ENCODE data around the gene SDHC.
"Not testable (repeated sequence)": the region's sequence is repeated elsewhere in the genome, so short reads cannot be mapped to it uniquely, and the experiment has no call there.

The SDHC gene

GRCh38 chr1:161307230-161307768 is 6.9 kb upstream of the SDHC start:
- in situ Hi-C loops (cut with MboI; ENCODE audit: low pct_unique_long_range_greater_than_20kb, low sequenced_read_pairs, unreplicated experiment): no loop called here
- no peak for DNase-seq (ENCODE audit: low spot score)
- TF ChIP-seq, protein P1, sequence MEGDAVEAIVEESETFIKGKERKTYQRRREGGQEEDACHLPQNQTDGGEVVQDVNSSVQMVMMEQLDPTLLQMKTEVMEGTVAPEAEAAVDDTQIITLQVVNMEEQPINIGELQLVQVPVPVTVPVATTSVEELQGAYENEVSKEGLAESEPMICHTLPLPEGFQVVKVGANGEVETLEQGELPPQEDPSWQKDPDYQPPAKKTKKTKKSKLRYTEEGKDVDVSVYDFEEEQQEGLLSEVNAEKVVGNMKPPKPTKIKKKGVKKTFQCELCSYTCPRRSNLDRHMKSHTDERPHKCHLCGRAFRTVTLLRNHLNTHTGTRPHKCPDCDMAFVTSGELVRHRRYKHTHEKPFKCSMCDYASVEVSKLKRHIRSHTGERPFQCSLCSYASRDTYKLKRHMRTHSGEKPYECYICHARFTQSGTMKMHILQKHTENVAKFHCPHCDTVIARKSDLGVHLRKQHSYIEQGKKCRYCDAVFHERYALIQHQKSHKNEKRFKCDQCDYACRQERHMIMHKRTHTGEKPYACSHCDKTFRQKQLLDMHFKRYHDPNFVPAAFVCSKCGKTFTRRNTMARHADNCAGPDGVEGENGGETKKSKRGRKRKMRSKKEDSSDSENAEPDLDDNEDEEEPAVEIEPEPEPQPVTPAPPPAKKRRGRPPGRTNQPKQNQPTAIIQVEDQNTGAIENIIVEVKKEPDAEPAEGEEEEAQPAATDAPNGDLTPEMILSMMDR (IDR thresholded peaks at IDR 0.05; ENCODE audit: extremely low read depth, insufficient read depth, missing control alignments): no peak

- DNase-seq (ENCODE audit: low spot score): no peak
- in situ Hi-C loops (cut with MboI; ENCODE audit: low pct_unique_long_range_greater_than_20kb, low sequenced_read_pairs, unreplicated experiment): no loop called here
Observed at GRCh38 chr1:161307892-161308638, 6.1 kb upstream of the SDHC start.

GRCh38 chr1:161309868-161310267 is 4.3 kb upstream of the SDHC start, which contains the start of gene MPZ:
Gene MPZ, minus strand, starts transcription at chr1:161309968. Its CDS starts 63 bp downstream, at chr1:161309905.
- DNase-seq (ENCODE audit: low spot score): no peak
- TF ChIP-seq, protein P1 (IDR thresholded peaks at IDR 0.05; ENCODE audit: extremely low read depth, insufficient read depth, missing control alignments): no peak
- in situ Hi-C loops (cut with MboI; ENCODE audit: low pct_unique_long_range_greater_than_20kb, low sequenced_read_pairs, unreplicated experiment): no loop called here

More at GRCh38 chr1:161307892-161308638, 6.1 kb upstream of the SDHC start:
- TF ChIP-seq, protein P1 (IDR thresholded peaks at IDR 0.05; ENCODE audit: extremely low read depth, insufficient read depth, missing control alignments): no peak

DNA sequence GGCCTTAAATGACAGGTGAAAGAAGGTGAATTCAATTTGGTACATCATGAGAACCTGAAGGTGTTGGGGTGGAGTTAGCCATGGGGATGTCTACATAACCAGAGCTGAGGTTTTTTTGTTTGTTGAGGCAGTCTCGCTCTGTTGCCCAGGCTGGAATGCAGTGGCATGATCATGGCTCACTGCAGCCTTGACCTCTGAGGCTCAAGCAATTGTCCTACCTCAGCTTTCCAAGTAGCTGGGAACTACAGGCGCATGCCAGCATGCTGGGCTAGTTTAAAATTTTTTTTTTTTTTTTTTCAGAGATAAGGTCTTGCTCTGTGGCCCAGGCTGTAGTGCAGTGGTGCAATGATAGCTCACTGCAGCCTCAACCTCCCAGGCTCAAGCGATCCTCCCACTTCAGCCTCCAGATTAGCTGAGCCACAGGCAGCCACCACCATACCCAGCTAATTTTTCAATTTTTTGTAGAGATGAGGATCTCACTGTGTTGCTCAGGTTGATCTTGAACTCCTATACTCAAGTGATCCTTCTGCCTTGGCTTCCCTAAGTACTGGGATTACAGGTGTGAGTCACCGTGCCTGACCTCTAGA is 2.5 kb upstream of the SDHC start:
- in situ Hi-C loops (cut with MboI; ENCODE audit: low pct_unique_long_range_greater_than_20kb, low sequenced_read_pairs, unreplicated experiment): no loop called here
- TF ChIP-seq, protein P1 (IDR thresholded peaks at IDR 0.05; ENCODE audit: extremely low read depth, insufficient read depth, missing control alignments): no peak
- DNase-seq (ENCODE audit: low spot score): no peak

- TF ChIP-seq, protein P1 (IDR thresholded peaks at IDR 0.05; ENCODE audit: extremely low read depth, insufficient read depth, missing control alignments): no peak
- in situ Hi-C loops (cut with MboI; ENCODE audit: low pct_unique_long_range_greater_than_20kb, low sequenced_read_pairs, unreplicated experiment): no loop called here
- DNase-seq (ENCODE audit: low spot score): no peak
Observed at GRCh38 chr1:161313554-161314200, 504 bp upstream of the SDHC start.

DNA sequence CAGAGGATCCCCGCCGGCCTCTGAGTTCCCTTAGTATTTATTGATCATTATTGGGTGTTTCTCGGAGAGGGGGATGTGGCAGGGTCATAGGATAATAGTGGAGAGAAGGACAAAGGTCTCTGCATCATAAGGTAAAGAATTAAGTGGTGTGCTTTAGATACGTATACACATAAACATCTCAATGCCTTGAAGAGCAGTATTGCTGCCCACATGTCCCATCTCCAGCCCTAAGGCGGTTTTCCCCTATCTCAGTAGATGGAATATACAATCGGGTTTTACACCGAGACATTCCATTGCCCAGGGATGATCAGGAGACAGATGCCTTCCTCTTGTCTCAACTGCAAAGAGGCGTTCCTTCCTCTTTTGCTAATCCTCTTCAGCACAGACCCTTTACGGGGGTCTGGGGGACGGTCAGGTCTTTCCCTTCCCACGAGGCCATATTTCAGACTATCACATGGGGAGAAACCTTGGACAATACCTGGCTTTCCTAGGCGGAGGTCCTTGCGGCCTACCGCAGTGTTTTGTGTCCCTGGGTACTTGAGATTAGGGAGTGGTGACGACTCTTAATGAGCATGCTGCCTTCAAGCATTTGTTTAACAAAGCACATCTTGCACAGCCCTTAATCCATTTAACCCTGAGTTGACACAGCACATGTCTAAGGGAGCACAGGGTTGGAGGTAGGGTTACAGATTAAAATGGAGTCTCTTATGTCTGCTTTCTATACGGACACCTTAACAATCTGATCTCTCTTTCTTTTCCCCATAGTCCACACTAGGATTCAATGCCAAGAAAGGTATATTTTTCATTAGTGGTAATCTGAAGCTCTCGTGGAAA is 1.9 kb downstream of the SDHC start:
- in situ Hi-C loops (cut with MboI; ENCODE audit: low pct_unique_long_range_greater_than_20kb, low sequenced_read_pairs, unreplicated experiment); DNase-seq (ENCODE audit: low spot score): not testable (repeated sequence)
